ENCODE measurements around the gene CERS2.

GRCh38 chr1:150976879-150977694 is 2.5 kb upstream of the CERS2 start:
- no peak for TF ChIP-seq EZH2 (IDR thresholded peaks at IDR 0.05; ENCODE audit: borderline replicate concordance, low read length)
- no peak for TF ChIP-seq CTCF (IDR thresholded peaks at IDR 0.05; ENCODE audit: low read length)

All from OCI-LY1 (cell line).